GM19397 (cell line): ENCODE measurements around the gene DDIT3.

Source experiments
- ATAC-seq: cut with Tn5 transposase; IDR thresholded peaks from one replicate; pipeline ENCODE4 v1.9.1; 2021; ENCODE audit warnings: mild to moderate bottlenecking, moderate library complexity; ENCODE audit not compliant: unreplicated experiment

Gene DDIT3

GRCh38 chr12:57470286-57470969 is 49.9 kb downstream of the DDIT3 start:
- no peak for ATAC-seq

- no peak for ATAC-seq
Observed at GRCh38 chr12:57469296-57470164, 50.8 kb downstream of the DDIT3 start.

- ATAC-seq: no peak
Observed at GRCh38 chr12:57467915-57468314, 52.4 kb downstream of the DDIT3 start.

GRCh38 chr12:57467212-57467874 is 53.0 kb downstream of the DDIT3 start:
- ATAC-seq: no peak
